Gastroesophageal sphincter (tissue), 4 donors: ENCODE data around the gene TOMM20. TPM values are rescaled to one million over a fixed set of nuclear protein-coding genes. Genes with fewer than 3 reads are reported as not detected.

Source experiments
- ATAC-seq: fragments of 150-250 bp; one replicate; pipeline ENCODE4 v1.9.1; 2016; ENCODE audit warnings: mild to moderate bottlenecking, moderate library complexity
- H3K27ac ChIP-seq, 4 donors: fragments of 200-600 bp; sonication (generic) in 3 of 4; 1 replicate in 3 of 4; 2 replicates in 1 of 4; pipeline ENCODE4 v1.5.1; 2016 to 2019
- H3K27me3 ChIP-seq: fragments of 200-600 bp; sonication (generic); one replicate; pipeline ENCODE4 v1.5.1; 2019
- H3K36me3 ChIP-seq, 2 donors: fragments of 200-600 bp; sonication (generic); one replicate each; pipeline ENCODE4 v1.5.1; 2019; ENCODE audit warnings: control low read depth in 1 of 2
- H3K4me1 ChIP-seq, 3 donors: fragments of 200-600 bp; sonication (generic); 1 replicate in 2 of 3; 2 replicates in 1 of 3; pipeline ENCODE4 v1.5.1; 2016 to 2019; ENCODE audit warnings: control low read depth in 2 of 3
- H3K4me3 ChIP-seq, 2 donors: fragments of 200-600 bp; sonication (generic); one replicate each; pipeline ENCODE4 v1.5.1; 2019; ENCODE audit warnings: mild to moderate bottlenecking in 1 of 2, moderate library complexity in 1 of 2
- H3K9me3 ChIP-seq, 3 donors: fragments of 200-600 bp; sonication (generic); one replicate each; pipeline ENCODE4 v1.5.1; 2017 to 2019; ENCODE audit warnings: control low read depth in 2 of 3
- EP300 ChIP-seq: sonication (generic); formaldehyde crosslinking; IDR thresholded peaks from one replicate; pipeline ENCODE4 v1.6.1; 2017; ENCODE audit warnings: antibody characterized with exemption, mild to moderate bottlenecking
- POLR2A ChIP-seq, 2 donors: fragments of 450-650 bp; IDR thresholded peaks; one replicate each; pipeline ENCODE4 v1.6.1; 2017; ENCODE audit warnings: antibody characterized with exemption in 2 of 2, mild to moderate bottlenecking in 2 of 2, moderate library complexity in 1 of 2
- POLR2AphosphoS5 ChIP-seq: sonication (generic); formaldehyde crosslinking; IDR thresholded peaks from one replicate; pipeline ENCODE4 v1.6.1; 2017; ENCODE audit warnings: antibody characterized with exemption
- WGBS, 2 donors: methylation state at CpG; one replicate each; pipeline ENCODE4 v1.1.5; 2018; ENCODE audit warnings: low coverage in 1 of 2; 5-methylcytosine and 5-hydroxymethylcytosine counted together
- total RNA-seq, 4 donors: library from RNA; depleted of rRNA; stranded (reverse); fragments of >200 nt; gene quantifications; one replicate each; pipeline ENCODE4 v1.1.0, GENCODE V29; 2016
- TF ChIP-seq, protein P1 (sequence below), 4 experiments: fragments of 200-600 bp in 2 of 4; fragments of 450-650 bp in 2 of 4; sonication (generic) in 1 of 4; IDR thresholded peaks; one replicate each; pipeline ENCODE4 v1.5.1; 2017 to 2019; ENCODE audit warnings: antibody characterized with exemption in 4 of 4, mild to moderate bottlenecking in 2 of 4, moderate library complexity in 2 of 4

Gene TOMM20
- total RNA-seq, 4 donors from 2014 or later: 57.8 to 111 (median 99.1) TPM

- TF ChIP-seq POLR2AphosphoS5: no peak
- TF ChIP-seq EP300: no peak
- TF ChIP-seq, protein P1, sequence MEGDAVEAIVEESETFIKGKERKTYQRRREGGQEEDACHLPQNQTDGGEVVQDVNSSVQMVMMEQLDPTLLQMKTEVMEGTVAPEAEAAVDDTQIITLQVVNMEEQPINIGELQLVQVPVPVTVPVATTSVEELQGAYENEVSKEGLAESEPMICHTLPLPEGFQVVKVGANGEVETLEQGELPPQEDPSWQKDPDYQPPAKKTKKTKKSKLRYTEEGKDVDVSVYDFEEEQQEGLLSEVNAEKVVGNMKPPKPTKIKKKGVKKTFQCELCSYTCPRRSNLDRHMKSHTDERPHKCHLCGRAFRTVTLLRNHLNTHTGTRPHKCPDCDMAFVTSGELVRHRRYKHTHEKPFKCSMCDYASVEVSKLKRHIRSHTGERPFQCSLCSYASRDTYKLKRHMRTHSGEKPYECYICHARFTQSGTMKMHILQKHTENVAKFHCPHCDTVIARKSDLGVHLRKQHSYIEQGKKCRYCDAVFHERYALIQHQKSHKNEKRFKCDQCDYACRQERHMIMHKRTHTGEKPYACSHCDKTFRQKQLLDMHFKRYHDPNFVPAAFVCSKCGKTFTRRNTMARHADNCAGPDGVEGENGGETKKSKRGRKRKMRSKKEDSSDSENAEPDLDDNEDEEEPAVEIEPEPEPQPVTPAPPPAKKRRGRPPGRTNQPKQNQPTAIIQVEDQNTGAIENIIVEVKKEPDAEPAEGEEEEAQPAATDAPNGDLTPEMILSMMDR (IDR thresholded peaks at IDR 0.05): no peak
- H3K9me3 ChIP-seq: no peaks in the 10 kb centered on the region
- H3K4me3 ChIP-seq: no peak overlapping the region
- WGBS, 2 donors: 68 to 79% methylated on average over 6 of the region's 6 CpGs
- H3K27me3 ChIP-seq: no peaks in the 10 kb centered on the region
- ATAC-seq: no peak
- H3K4me1 ChIP-seq: peaks cover 0 to 13% (median 2%) of the 10 kb centered on the region in 3 donors
- peaks cover 0 to 63% of the 10 kb centered on the region in 2 donors for H3K36me3 ChIP-seq
- H3K27ac ChIP-seq: no peak overlapping the region
Measured at GRCh38 chr1:235131961-235132360, 3.3 kb upstream of the TOMM20 start.

GRCh38 chr1:235130766-235131270, 2.2 kb upstream of the TOMM20 start:
- Histone ChIP-seq H3K27me3 (no peaks in the 10 kb centered on the region), H3K9me3 (no peaks in the 10 kb centered on the region), H3K36me3 (peaks cover 0 to 60% of the 10 kb centered on the region in 2 donors), H3K4me3 (no peak overlapping the region), H3K27ac (no peak overlapping the region), H3K4me1 (peaks cover 0 to 25% (median 11%) of the 10 kb centered on the region in 3 donors)
- 84 to 86% methylated on average over 3 to 7 of the region's 7 CpGs for WGBS, 2 donors
- TF ChIP-seq POLR2AphosphoS5 (no peak), EP300 (no peak)
- no peak for ATAC-seq

DNA sequence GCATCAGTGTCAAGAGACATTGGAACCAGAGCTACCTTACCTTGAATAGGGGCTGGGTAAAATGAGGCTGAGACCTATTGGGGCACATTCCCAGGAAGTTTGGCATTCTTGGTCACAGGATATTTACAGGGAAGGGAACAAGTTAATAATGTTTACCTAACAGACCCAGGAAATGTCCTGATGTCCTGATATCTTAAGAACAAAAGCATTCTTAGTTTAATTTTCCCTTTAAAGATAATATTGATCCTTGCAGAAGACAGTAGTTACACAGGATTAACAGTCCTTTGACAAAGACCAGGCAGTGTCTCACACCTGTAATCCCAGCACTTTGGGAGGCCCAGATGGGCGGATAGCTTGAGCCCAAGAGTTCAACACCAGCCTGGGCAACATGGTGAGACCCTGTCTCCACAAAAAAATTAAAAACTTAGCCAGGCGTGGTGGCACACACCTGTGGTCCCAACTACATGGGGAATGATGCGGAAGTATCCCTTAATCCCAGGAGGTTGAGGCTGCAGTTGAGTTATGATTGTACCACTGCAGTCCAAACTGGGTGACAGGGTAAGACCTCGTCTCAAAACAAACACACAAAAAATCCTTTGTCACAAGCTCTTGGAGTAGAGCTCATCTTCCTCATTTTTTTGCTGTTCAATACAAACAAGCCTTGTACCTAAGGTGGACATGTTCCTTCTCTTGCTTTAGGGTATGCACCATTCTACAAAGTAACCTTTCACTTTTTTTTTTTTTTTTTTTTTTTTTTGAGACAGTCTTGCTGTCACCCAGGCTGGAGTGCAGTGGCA, 1.3 kb upstream of the TOMM20 start:
- Histone ChIP-seq H3K4me3 (no peak overlapping the region), H3K4me1 (peaks cover 0 to 33% (median 11%) of the 10 kb centered on the region in 3 donors), H3K36me3 (peaks cover 0 to 57% of the 10 kb centered on the region in 2 donors), H3K9me3 (no peaks in the 10 kb centered on the region), H3K27ac (peak overlapping the region in 1 of 4 donors; percentile 89), H3K27me3 (no peaks in the 10 kb centered on the region)
- TF ChIP-seq POLR2AphosphoS5 (no peak), POLR2A (IDR thresholded peaks at IDR 0.05) (no peak), EP300 (no peak)
- TF ChIP-seq, protein P1 (IDR thresholded peaks at IDR 0.05): no peak
- WGBS, 2 donors: 90 to 94% methylated on average over 3 of the region's 4 CpGs
- ATAC-seq: no peak

DNA sequence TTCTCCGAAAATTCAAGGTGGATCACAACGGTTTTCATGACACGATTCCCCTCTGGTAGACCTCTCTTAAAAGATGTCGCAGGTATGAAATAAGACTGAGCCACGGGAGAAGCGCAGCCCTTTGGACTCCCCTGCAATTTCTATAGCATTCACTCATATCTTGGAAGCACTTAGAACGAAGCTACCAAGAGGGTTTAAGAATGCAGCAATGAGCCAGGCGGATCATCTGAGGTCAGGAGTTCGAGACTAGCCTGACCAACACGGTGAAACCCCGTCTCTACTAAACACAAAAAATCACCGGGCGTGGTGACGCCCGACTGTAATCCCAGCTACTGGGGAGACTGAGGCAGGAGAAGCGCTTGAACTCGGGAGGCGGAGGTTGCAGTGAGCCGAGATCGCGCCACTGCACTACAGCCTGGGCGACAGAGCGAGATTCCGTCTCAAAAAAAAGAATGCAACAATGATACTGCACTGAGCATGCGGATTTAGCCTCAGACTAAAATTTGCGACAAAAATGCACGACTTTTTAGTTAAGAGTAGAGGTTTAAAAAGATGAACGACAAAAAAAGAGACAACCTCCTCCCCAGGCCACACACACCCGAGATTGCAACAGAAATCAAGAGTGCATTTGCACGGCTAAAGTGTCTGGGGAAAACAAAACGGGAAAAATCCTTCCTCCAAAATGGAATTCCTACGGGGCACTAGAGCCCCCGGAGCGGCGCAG, 743 bp downstream of the TOMM20 start:
- Histone ChIP-seq H3K4me1 (peaks cover 0 to 54% (median 11%) of the 10 kb centered on the region in 3 donors), H3K9me3 (no peaks in the 10 kb centered on the region), H3K4me3 (peak overlapping the region; percentile 61 to 80), H3K27me3 (no peaks in the 10 kb centered on the region), H3K27ac (peak overlapping the region; percentile 67 to 94 (median 88)), H3K36me3 (peaks cover 0 to 40% of the 10 kb centered on the region in 2 donors)
- ATAC-seq: no peak
- TF ChIP-seq POLR2AphosphoS5: no peak
- TF ChIP-seq EP300: no peak
- no peak for TF ChIP-seq POLR2A (IDR thresholded peaks at IDR 0.05)
- 3 to 7% methylated on average over 17 to 20 of the region's 35 CpGs for WGBS, 2 donors

- H3K4me3 ChIP-seq: peak overlapping the region; percentile 61 to 80
- TF ChIP-seq POLR2A (IDR thresholded peaks at IDR 0.05) (no peak), EP300 (no peak), POLR2AphosphoS5 (no peak)
- TF ChIP-seq, protein P1 (IDR thresholded peaks at IDR 0.05): no peak
- ATAC-seq: no peak
- H3K36me3 ChIP-seq: peaks cover 0 to 33% of the 10 kb centered on the region in 2 donors
- 23 to 37% methylated on average over 4 of the region's 4 CpGs for WGBS, 2 donors
- H3K27me3 ChIP-seq: no peaks in the 10 kb centered on the region
- peak overlapping the region in 1 of 4 donors; percentile 89 for H3K27ac ChIP-seq
- no peaks in the 10 kb centered on the region for H3K9me3 ChIP-seq
- peaks cover 0 to 61% (median 11%) of the 10 kb centered on the region in 3 donors for H3K4me1 ChIP-seq
Measured at GRCh38 chr1:235127203-235127602, 1.4 kb downstream of the TOMM20 start.
